IMR-90 (cell line): Measurements from ENCODE around the gene RASGRF1. TPM values are rescaled to one million over a fixed set of nuclear protein-coding genes. Genes with fewer than 3 reads are reported as not detected.

ENCODE experiments used
- ATAC-seq: fragments of 200-7000 bp; cut with Tn5 transposase; 2 replicates; pipeline ENCODE4 v1.9.1; 2020; ENCODE audit warnings: low read depth, mild to moderate bottlenecking, moderate library complexity
- BruUV-seq: library from RNA; stranded (reverse); fragments of 400-500 nt; replicated peaks from 2 replicates; lab custom pipeline; 2021; lab: Mats Ljungman, UMichigan
- CTCF ChIA-PET: fragments of 300-600 bp; formaldehyde crosslinking; extraction: SDS; loops from one replicate; lab custom pipeline; 2021; ENCODE audit warnings: antibody characterized with exemption; lab: Yijun Ruan, JAX
- POLR2A ChIA-PET: fragments of 300-600 bp; sonication (Branson Sonifier 250); formaldehyde crosslinking; loops from one replicate; lab custom pipeline; 2022; ENCODE audit warnings: antibody characterized with exemption; ENCODE audit not compliant: unreplicated experiment; lab: Charles Lee
- DNase-seq: peaks from one replicate; pipeline ENCODE4 v3.0.0; 2013
- H2AFZ ChIP-seq: replicated peaks from 2 replicates; pipeline ENCODE3; 2013; ENCODE audit warnings: low read length, mild to moderate bottlenecking; ENCODE audit not compliant: poor library complexity
- H2AK5ac ChIP-seq: 2 replicates; pipeline ENCODE4 v1.6.1; 2013; ENCODE audit warnings: low read depth, low read length, inconsistent platforms
- H2AK9ac ChIP-seq: replicated peaks from 2 replicates; pipeline ENCODE3; 2013; ENCODE audit warnings: mild to moderate bottlenecking, low read depth, low read length, moderate library complexity; ENCODE audit not compliant: poor library complexity
- H2BK120ac ChIP-seq: 2 replicates; pipeline ENCODE4 v1.6.1; 2013; ENCODE audit warnings: low read depth, low read length, inconsistent platforms
- H2BK15ac ChIP-seq: 3 replicates; pipeline ENCODE4 v1.6.1; 2013; ENCODE audit warnings: low read depth, low read length, inconsistent platforms
- H2BK20ac ChIP-seq: 2 replicates; pipeline ENCODE4 v1.6.1; 2013; ENCODE audit warnings: low read depth, mild to moderate bottlenecking, inconsistent platforms, low read length, moderate library complexity
- H2BK5ac ChIP-seq: 2 replicates; pipeline ENCODE4 v1.6.1; 2013; ENCODE audit warnings: mild to moderate bottlenecking, low read depth, low read length, inconsistent platforms; ENCODE audit not compliant: poor library complexity, severe bottlenecking
- H3K14ac ChIP-seq: replicated peaks from 2 replicates; pipeline ENCODE4 v1.6.1; 2013; ENCODE audit warnings: low read depth, low read length, inconsistent platforms
- H3K18ac ChIP-seq: 2 replicates; pipeline ENCODE4 v1.6.1; 2013; ENCODE audit warnings: low read depth, low read length, control low read depth
- H3K23ac ChIP-seq: 2 replicates; pipeline ENCODE4 v1.6.1; 2013; ENCODE audit warnings: low read depth, low read length, inconsistent platforms
- H3K27ac ChIP-seq: 2 replicates; pipeline ENCODE4 v1.5.1; 2013; ENCODE audit warnings: mild to moderate bottlenecking, control low read depth, low read length; ENCODE audit not compliant: insufficient read depth
- H3K27me3 ChIP-seq: 2 replicates; pipeline ENCODE4 v1.6.1; 2013; ENCODE audit warnings: low read length; ENCODE audit not compliant: control insufficient read depth, insufficient read depth
- H3K36me3 ChIP-seq: 2 replicates; pipeline ENCODE4 v1.6.1; 2013; ENCODE audit warnings: low read length, mixed read lengths; ENCODE audit not compliant: control insufficient read depth, insufficient read depth
- H3K4ac ChIP-seq: 2 replicates; pipeline ENCODE4 v1.6.1; 2013; ENCODE audit warnings: low read depth, low read length, inconsistent platforms
- H3K4me1 ChIP-seq: 2 replicates; pipeline ENCODE4 v1.6.1; 2013; ENCODE audit warnings: low read length, mixed read lengths; ENCODE audit not compliant: control insufficient read depth, insufficient read depth
- H3K4me2 ChIP-seq: 2 replicates; pipeline ENCODE4 v1.6.1; 2013; ENCODE audit warnings: low read depth, mild to moderate bottlenecking, control low read depth, low read length, moderate library complexity
- H3K4me3 ChIP-seq: 2 replicates; pipeline ENCODE4 v1.5.1; 2013; ENCODE audit warnings: low read depth, mild to moderate bottlenecking, control low read depth, low read length, moderate library complexity; ENCODE audit not compliant: insufficient read depth
- H3K56ac ChIP-seq: 2 replicates; pipeline ENCODE4 v1.6.1; 2013; ENCODE audit warnings: low read length, inconsistent platforms; ENCODE audit not compliant: insufficient read depth; ENCODE audit errors: extremely low read depth
- H3K79me1 ChIP-seq, 2 experiments: 2 replicates each; pipeline ENCODE4 v1.6.1; 2013; ENCODE audit warnings: low read length in 2 of 2, inconsistent platforms in 1 of 2, low read depth in 1 of 2
- H3K9ac ChIP-seq: 2 replicates; pipeline ENCODE4 v1.6.1; 2013; ENCODE audit warnings: low read depth, low read length, control low read depth
- H3K9me1 ChIP-seq: 2 replicates; pipeline ENCODE4 v1.6.1; 2013; ENCODE audit warnings: low read length, inconsistent platforms; ENCODE audit not compliant: insufficient read depth
- H3K9me3 ChIP-seq: 2 replicates; pipeline ENCODE4 v1.6.1; 2013; ENCODE audit warnings: low read length; ENCODE audit not compliant: control insufficient read depth, insufficient read depth
- H4K20me1 ChIP-seq: 2 replicates; pipeline ENCODE4 v1.6.1; 2013; ENCODE audit warnings: low read length, inconsistent platforms; ENCODE audit not compliant: insufficient read depth
- H4K5ac ChIP-seq: 2 replicates; pipeline ENCODE4 v1.6.1; 2013; ENCODE audit warnings: mild to moderate bottlenecking, low read depth, low read length, control low read depth
- H4K8ac ChIP-seq, 2 experiments: 2 replicates each; pipeline ENCODE4 v1.6.1; 2013; ENCODE audit warnings: low read depth in 2 of 2, low read length in 2 of 2, control low read depth in 1 of 2, inconsistent platforms in 1 of 2
- H4K91ac ChIP-seq: 2 replicates; pipeline ENCODE4 v1.6.1; 2013; ENCODE audit warnings: low read depth, low read length, inconsistent platforms; ENCODE audit not compliant: insufficient read depth
- BHLHE40 ChIP-seq: fragments of 150-350 bp; IDR thresholded peaks from 2 replicates; pipeline ENCODE4 v1.6.1; 2016; ENCODE audit warnings: mild to moderate bottlenecking, low read depth, low read length
- CEBPB ChIP-seq: IDR thresholded peaks from 2 replicates; pipeline ENCODE4 v1.6.1; 2012; ENCODE audit warnings: low read depth, low read length, improper control_type of control experiment
- ELK1 ChIP-seq: fragments of 150-350 bp; IDR thresholded peaks from 2 replicates; pipeline ENCODE4 v1.6.1; 2016; ENCODE audit warnings: low read depth, mild to moderate bottlenecking, low read length, moderate library complexity, borderline replicate concordance
- MAZ ChIP-seq: IDR thresholded peaks from 2 replicates; pipeline ENCODE4 v1.6.1; 2012; ENCODE audit warnings: low read depth, mild to moderate bottlenecking, low read length, improper control_type of control experiment, moderate library complexity, borderline replicate concordance
- NFE2L2 ChIP-seq: fragments of 150-350 bp; IDR thresholded peaks from 2 replicates; pipeline ENCODE4 v1.6.1; 2016; ENCODE audit warnings: low read depth, mild to moderate bottlenecking, low read length
- RCOR1 ChIP-seq: IDR thresholded peaks from 2 replicates; pipeline ENCODE4 v1.6.1; 2012; ENCODE audit warnings: mild to moderate bottlenecking, low read length, improper control_type of control experiment; ENCODE audit not compliant: insufficient replicate concordance
- SMC3 ChIP-seq: fragments of 150-350 bp; IDR thresholded peaks from 2 replicates; pipeline ENCODE4 v1.6.1; 2016; ENCODE audit warnings: low read depth, mild to moderate bottlenecking, antibody characterized with exemption, low read length, moderate library complexity
- WGBS, 2 experiments: methylation state at CpG; one replicate each; pipeline versions ENCODE4 v1.1.5 to v1.1.7; 2013; ENCODE audit warnings: missing lambda C conversion rate in 2 of 2; ENCODE audit not compliant: insufficient read length in 1 of 2; ENCODE audit errors: extremely low coverage in 2 of 2; 5-methylcytosine and 5-hydroxymethylcytosine counted together
- dilution Hi-C: fragments of 300-500 bp; cut with HindIII; formaldehyde crosslinking; loops from one replicate; pipeline ENCODE4 v1.14.3; 2018; ENCODE audit warnings: low sequenced_read_pairs; ENCODE audit not compliant: unreplicated experiment
- in situ Hi-C: fragments of 300-500 bp; cut with MboI; formaldehyde crosslinking; loops from 3 replicates; pipeline ENCODE4 v1.14.3; 2019; ENCODE audit warnings: low sequenced_read_pairs, inconsistent platforms, mixed read lengths
- intact Hi-C: fragments of 100-400 bp; cut with micrococcal nuclease; formaldehyde crosslinking; loops from 2 replicates; pipeline ENCODE4 v1.10.0; 2022
- polyA plus RNA-seq, 3 experiments: library from polyadenylated mRNA; depleted of rRNA; stranded (reverse); fragments of >200 nt; gene quantifications; 2 replicates each; pipeline ENCODE4 v1.2.3, GENCODE V29; 2012; ENCODE audit warnings: low replicate concordance in 1 of 3
- total RNA-seq: library from RNA; depleted of rRNA; stranded (reverse); fragments of >200 nt; gene quantifications from 2 replicates; pipeline ENCODE4 v1.2.3, GENCODE V29; 2012
- TF ChIP-seq, protein P1 (sequence below): conservative IDR thresholded peaks from 2 replicates; pipeline ENCODE4 v1.5.1; 2012; ENCODE audit warnings: mild to moderate bottlenecking, low read depth, low read length, improper control_type of control experiment

Gene RASGRF1
- total and polyA plus RNA-seq, 2 of the 4 experiments (the other 2 are of a cell fraction) = under 0.01 to 0.15 TPM

DNA sequence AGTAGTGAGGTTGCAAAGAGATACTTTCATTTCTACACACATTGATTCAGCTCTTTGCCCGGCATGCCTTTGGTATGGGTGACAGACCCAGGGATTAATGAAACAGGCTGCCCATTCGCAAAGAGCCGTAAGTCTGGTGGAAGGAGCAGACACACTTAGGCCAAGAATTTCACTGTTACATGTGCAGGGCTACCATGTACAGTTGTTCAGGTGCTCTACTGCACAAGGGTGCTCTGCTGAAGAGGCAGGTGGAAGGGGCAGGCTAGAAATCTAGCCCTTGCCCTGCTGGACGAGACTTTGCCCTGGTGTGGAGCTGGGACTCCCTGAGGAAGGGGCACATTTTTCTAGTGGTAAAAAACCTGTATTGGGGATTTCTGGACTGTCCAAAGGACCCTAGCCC is 26.2 kb upstream of the RASGRF1 start:
- Histone ChIP-seq H2BK20ac (no peak overlapping the region), H3K4ac (no peak overlapping the region), H4K8ac (no peak overlapping the region), H3K23ac (no peak overlapping the region), H3K4me3 (no peak overlapping the region), H3K4me2 (no peak overlapping the region), H2AK5ac (no peak overlapping the region), H3K9me1 (no peaks in the 10 kb centered on the region), H3K27ac (no peak overlapping the region), H2BK5ac (no peak overlapping the region), H3K4me1 (no peaks in the 10 kb centered on the region), H3K14ac (no peak overlapping the region), H3K9me3 (no peaks in the 10 kb centered on the region), H2BK120ac (no peak overlapping the region), H3K27me3 (peaks cover 4% of the 10 kb centered on the region; the same call in 1 of the 2 replicates), H2BK15ac (no peak overlapping the region), H4K5ac (no peak overlapping the region), H4K91ac (no peak overlapping the region), H3K18ac (no peak overlapping the region), H3K56ac (no peak overlapping the region), H4K20me1 (no peaks in the 10 kb centered on the region), H3K79me1 (no peaks in the 10 kb centered on the region), H3K9ac (no peak overlapping the region), H2AFZ (no peak overlapping the region), H3K36me3 (no peaks in the 10 kb centered on the region), H2AK9ac (no peak overlapping the region)
- no TSS peak for BruUV-seq
- ATAC-seq (no peak), DNase-seq (no peak)
- ChIA-PET CTCF (no interaction called here), POLR2A (no interaction called here)
- intact Hi-C loops (no loop called here), in situ Hi-C loops (no loop called here), dilution Hi-C loops (no loop called here)
- no CpG with 5 or more reads among the region's 4 CpGs for WGBS, 2 experiments
- TF ChIP-seq MAZ (no peak), RCOR1 (no peak), SMC3 (no peak), NFE2L2 (no peak), ELK1 (no peak), CEBPB (no peak), BHLHE40 (no peak)
- TF ChIP-seq, protein P1, sequence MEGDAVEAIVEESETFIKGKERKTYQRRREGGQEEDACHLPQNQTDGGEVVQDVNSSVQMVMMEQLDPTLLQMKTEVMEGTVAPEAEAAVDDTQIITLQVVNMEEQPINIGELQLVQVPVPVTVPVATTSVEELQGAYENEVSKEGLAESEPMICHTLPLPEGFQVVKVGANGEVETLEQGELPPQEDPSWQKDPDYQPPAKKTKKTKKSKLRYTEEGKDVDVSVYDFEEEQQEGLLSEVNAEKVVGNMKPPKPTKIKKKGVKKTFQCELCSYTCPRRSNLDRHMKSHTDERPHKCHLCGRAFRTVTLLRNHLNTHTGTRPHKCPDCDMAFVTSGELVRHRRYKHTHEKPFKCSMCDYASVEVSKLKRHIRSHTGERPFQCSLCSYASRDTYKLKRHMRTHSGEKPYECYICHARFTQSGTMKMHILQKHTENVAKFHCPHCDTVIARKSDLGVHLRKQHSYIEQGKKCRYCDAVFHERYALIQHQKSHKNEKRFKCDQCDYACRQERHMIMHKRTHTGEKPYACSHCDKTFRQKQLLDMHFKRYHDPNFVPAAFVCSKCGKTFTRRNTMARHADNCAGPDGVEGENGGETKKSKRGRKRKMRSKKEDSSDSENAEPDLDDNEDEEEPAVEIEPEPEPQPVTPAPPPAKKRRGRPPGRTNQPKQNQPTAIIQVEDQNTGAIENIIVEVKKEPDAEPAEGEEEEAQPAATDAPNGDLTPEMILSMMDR = no peak
